ENCODE measurements around the gene CFAP53.

CFAP53 gene

GRCh38 chr18:50307738-50308470, 41.6 kb upstream of the CFAP53 start:
- H3K27me3 ChIP-seq (ENCODE audit: low read depth, low read length): peaks cover 12% of the 10 kb centered on the region
- H3K9me3 ChIP-seq (ENCODE audit: insufficient read depth, low read length): peaks cover 10% of the 10 kb centered on the region; the same call in 1 of the 2 replicates
- H3K4me1 ChIP-seq (ENCODE audit: low read length): peaks cover 42% of the 10 kb centered on the region
- no peaks in the 10 kb centered on the region for H3K79me2 ChIP-seq (ENCODE audit: low read length)
- peak overlapping the region; percentile 89 for H2AFZ ChIP-seq (ENCODE audit: low read depth, low read length)
- H3K9ac ChIP-seq (ENCODE audit: low read length): peak overlapping the region; percentile 56
- no peaks in the 10 kb centered on the region for H3K36me3 ChIP-seq (replicated peaks; ENCODE audit: low read depth, low read length)
- TF ChIP-seq CTCF (IDR thresholded peaks at IDR 0.05; ENCODE audit: low read depth, low read length) (no peak), EZH2phosphoT487 (IDR thresholded peaks at IDR 0.05; ENCODE audit: low read depth) (no peak)
- no peaks in the 10 kb centered on the region for H4K20me1 ChIP-seq (ENCODE audit: insufficient read depth, low read length)
- no peak overlapping the region for H3K27ac ChIP-seq (ENCODE audit: low read length)
- H3K4me3 ChIP-seq (ENCODE audit: low read length): peak overlapping the region; percentile 75
- H3K4me2 ChIP-seq (ENCODE audit: low read length): peak overlapping the region; percentile 86

GRCh38 chr18:50307400-50307737, 41.1 kb upstream of the CFAP53 start:
- peaks cover 12% of the 10 kb centered on the region for H3K27me3 ChIP-seq (ENCODE audit: low read depth, low read length)
- H3K79me2 ChIP-seq (ENCODE audit: low read length): no peaks in the 10 kb centered on the region
- H3K36me3 ChIP-seq (replicated peaks; ENCODE audit: low read depth, low read length): no peaks in the 10 kb centered on the region
- peak overlapping the region; percentile 66 for H2AFZ ChIP-seq (ENCODE audit: low read depth, low read length)
- H3K9me3 ChIP-seq (ENCODE audit: insufficient read depth, low read length): peaks cover 10% of the 10 kb centered on the region; the same call in 1 of the 2 replicates
- peak overlapping the region; percentile 75 for H3K4me3 ChIP-seq (ENCODE audit: low read length)
- H4K20me1 ChIP-seq (ENCODE audit: insufficient read depth, low read length): no peaks in the 10 kb centered on the region
- peaks cover 38% of the 10 kb centered on the region for H3K4me1 ChIP-seq (ENCODE audit: low read length)
- TF ChIP-seq CTCF (IDR thresholded peaks at IDR 0.05; ENCODE audit: low read depth, low read length) (no peak), EZH2phosphoT487 (IDR thresholded peaks at IDR 0.05; ENCODE audit: low read depth) (no peak)
- H3K9ac ChIP-seq (ENCODE audit: low read length): peak overlapping the region; percentile 56
- no peak overlapping the region for H3K27ac ChIP-seq (ENCODE audit: low read length)
- peak overlapping the region; percentile 86 for H3K4me2 ChIP-seq (ENCODE audit: low read length)

GRCh38 chr18:50306944-50307343, 40.6 kb upstream of the CFAP53 start:
- 0 out of 2 replicates have a peak overlapping the region, but pooled peaks have one; percentile 66 for H2AFZ ChIP-seq (ENCODE audit: low read depth, low read length)
- no peaks in the 10 kb centered on the region for H4K20me1 ChIP-seq (ENCODE audit: insufficient read depth, low read length)
- H3K4me2 ChIP-seq (ENCODE audit: low read length): peak overlapping the region; percentile 86
- peaks cover 12% of the 10 kb centered on the region for H3K27me3 ChIP-seq (ENCODE audit: low read depth, low read length)
- H3K36me3 ChIP-seq (replicated peaks; ENCODE audit: low read depth, low read length): no peaks in the 10 kb centered on the region
- peaks cover 33% of the 10 kb centered on the region for H3K4me1 ChIP-seq (ENCODE audit: low read length)
- H3K9me3 ChIP-seq (ENCODE audit: insufficient read depth, low read length): peaks cover 10% of the 10 kb centered on the region; the same call in 1 of the 2 replicates
- H3K27ac ChIP-seq (ENCODE audit: low read length): no peak overlapping the region
- H3K4me3 ChIP-seq (ENCODE audit: low read length): peak overlapping the region; percentile 75
- no peaks in the 10 kb centered on the region for H3K79me2 ChIP-seq (ENCODE audit: low read length)
- no peak for TF ChIP-seq CTCF (IDR thresholded peaks at IDR 0.05; ENCODE audit: low read depth, low read length)
- TF ChIP-seq EZH2phosphoT487 (IDR thresholded peaks at IDR 0.05; ENCODE audit: low read depth): no peak
- no peak overlapping the region for H3K9ac ChIP-seq (ENCODE audit: low read length)

- peaks cover 29% of the 10 kb centered on the region for H3K27me3 ChIP-seq (ENCODE audit: low read depth, low read length)
- H3K79me2 ChIP-seq (ENCODE audit: low read length): no peaks in the 10 kb centered on the region
Observed at GRCh38 chr18:50301074-50301473, 34.8 kb upstream of the CFAP53 start.

More at GRCh38 chr18:50301074-50301473, 34.8 kb upstream of the CFAP53 start:
- Histone ChIP-seq H3K36me3 (replicated peaks; ENCODE audit: low read depth, low read length) (no peaks in the 10 kb centered on the region), H3K27ac (ENCODE audit: low read length) (no peak overlapping the region), H3K4me1 (ENCODE audit: low read length) (peaks cover 11% of the 10 kb centered on the region), H3K4me3 (ENCODE audit: low read length) (no peak overlapping the region), H3K9me3 (ENCODE audit: insufficient read depth, low read length) (peaks cover 10% of the 10 kb centered on the region; the same call in 1 of the 2 replicates), H4K20me1 (ENCODE audit: insufficient read depth, low read length) (no peaks in the 10 kb centered on the region), H3K4me2 (ENCODE audit: low read length) (no peak overlapping the region), H2AFZ (ENCODE audit: low read depth, low read length) (no peak overlapping the region), H3K9ac (ENCODE audit: low read length) (no peak overlapping the region)
- TF ChIP-seq CTCF (IDR thresholded peaks at IDR 0.05; ENCODE audit: low read depth, low read length) (no peak), EZH2phosphoT487 (IDR thresholded peaks at IDR 0.05; ENCODE audit: low read depth) (no peak)

All from OCI-LY3 (cell line).